HG03039 (cell line): ENCODE data around the gene FEZF1.

Source experiments
- ATAC-seq: cut with Tn5 transposase; IDR thresholded peaks from one replicate; pipeline ENCODE4 v1.9.1; 2021; ENCODE audit warnings: mild to moderate bottlenecking, moderate library complexity; ENCODE audit not compliant: unreplicated experiment

FEZF1 gene

GRCh38 chr7:122304319-122304975 lies at the start of gene FEZF1:
Gene FEZF1 (minus strand): TSS chr7:122304750. CDS start chr7:122304437, 313 bp downstream.
- ATAC-seq, result no peak

DNA sequence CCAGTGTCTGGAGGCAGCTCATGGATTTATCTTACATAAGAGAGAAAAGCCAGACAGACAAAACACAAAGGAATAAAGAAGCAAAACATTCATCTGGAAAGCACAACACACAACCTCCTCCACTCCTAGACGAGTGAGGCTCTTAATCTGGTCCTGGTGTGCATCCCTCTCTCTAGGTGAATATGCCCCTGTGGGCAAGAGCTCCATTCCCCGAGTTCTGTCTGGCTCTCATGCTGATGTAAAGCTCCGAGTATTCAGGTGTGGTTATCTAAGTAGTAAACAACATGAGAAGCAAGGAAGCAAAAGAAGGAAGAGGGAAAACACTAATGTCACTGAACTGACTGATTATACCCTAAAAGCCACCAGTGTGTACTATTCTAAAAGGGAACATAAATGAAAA lies 47.9 kb upstream of the FEZF1 start:
- no peak for ATAC-seq

DNA sequence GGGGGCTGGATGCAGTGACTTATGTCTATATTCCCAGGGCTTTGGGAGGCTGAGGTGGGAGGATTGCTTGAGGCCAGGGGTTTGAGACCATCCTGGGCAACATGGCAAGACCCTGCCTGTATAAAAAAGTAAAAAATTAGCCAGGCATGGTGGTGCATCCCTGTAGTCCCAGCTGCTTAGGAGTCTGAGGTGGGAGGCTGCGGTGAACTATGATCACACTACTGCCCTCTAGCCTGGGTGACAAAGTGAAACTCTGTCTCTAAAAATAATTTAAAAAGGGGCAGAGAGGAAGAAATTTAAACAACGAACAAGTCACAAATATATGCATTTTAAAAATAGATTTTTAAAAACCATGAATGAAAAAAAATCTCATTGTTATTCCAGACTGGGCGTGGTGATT lies 46.2 kb upstream of the FEZF1 start:
- ATAC-seq, result no peak

- ATAC-seq, result no peak
These were observed 39.7 kb upstream of the FEZF1 start for GRCh38 chr7:122344303-122344620.

DNA sequence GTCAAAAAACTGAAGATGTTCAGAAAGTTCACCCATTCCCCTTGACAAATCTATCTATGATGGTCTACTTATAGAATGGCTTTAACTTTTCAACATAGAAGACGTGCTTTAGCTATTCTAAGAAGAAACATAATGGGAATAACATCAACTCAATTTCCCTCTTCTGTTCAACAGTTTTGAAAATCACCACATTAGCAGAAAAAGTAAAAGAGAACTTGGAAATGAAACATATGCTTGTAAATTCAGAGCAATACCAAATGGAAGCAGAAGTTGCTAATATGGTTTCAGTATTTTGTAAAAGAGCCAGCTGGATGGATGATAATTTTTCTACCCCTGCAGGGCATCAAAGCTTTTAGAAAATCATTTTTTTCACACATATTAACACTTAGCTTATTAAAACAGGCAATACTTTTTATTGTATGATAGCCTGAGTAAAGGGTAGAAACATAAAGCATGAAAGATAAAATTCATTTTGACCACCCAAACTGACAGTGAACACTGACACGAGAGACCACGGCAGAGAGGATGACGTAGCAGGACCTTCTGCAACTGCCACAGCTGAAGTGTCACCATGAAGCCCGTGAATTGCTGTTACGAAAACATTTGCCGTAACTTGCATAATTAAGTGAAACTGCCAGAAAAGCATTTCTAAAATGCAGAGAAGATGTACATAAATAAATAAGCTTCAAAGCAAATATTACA lies 39.2 kb upstream of the FEZF1 start:
- no peak for ATAC-seq

DNA sequence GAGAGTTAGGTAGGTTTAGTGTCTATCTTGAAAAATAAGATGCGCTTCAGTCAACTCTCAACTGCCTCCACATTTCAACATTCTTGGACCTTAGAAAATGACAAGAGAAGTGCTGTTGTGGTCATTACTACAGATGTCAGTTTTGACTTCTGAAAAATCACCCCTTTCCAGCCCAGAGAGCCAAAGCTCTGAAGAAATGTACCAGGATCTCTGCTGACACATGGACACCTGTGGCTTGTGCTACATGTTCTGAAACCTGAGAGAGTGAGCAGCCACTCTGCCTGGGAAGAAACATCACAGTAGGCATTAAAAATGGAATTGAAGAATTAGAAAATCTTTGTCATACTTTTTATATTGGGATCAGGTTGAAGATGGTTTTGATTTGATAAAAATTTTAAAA lies 35.9 kb upstream of the FEZF1 start:
- no peak for ATAC-seq

DNA sequence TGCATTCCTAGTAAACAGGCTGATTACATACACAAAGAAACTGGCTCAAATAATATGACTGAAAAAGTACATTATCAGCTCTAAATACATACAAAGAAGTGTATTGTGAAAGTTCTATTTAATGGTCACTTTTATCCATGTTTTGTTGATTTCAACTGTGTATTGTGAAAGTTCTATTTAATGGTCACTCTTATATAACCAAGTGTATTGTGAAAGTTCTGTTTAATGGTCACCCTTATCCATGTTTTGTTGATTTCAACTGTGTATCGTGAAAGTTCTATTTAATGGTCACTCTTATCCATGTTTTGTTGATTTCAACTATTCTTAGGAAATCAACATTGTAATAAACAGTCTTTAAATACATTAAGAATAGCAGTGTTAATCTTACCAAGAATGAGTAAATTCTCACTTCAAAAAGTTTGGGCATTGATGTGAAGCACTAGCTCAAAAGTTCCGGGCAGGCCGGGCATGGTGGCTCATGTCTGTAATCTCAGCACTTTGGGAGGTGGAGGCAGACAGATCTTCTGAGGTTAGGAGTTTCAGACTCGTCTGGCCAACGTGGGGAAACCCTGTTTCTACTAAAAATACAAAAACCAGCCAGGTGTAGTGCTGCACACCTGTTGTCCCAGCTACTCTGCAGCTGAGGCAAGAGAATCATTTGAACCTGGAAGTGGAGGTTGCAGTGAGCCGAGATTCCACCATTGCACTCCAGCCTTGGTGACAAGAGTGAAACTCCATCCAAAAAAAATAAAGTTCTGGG lies 34.8 kb upstream of the FEZF1 start:
- no peak for ATAC-seq

DNA sequence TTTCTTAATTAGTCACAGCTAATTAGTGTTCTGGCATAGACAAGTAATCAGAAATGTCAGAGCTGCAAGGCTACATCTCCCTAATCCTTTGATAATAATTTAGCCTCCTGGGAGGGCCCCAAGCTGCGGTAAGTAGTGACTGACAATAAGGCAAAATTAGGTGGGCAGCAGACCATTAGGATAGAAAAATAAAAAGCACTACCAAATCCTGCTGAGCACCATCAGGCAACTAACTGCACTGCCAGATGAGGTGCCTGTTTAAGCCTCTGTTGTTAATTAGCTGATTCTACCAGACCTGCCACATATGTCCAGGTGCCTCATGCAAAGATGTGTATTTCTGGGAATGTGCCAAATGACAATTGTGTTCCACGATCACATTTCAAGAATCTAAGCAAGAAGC lies 32.5 kb upstream of the FEZF1 start:
- no peak for ATAC-seq

DNA sequence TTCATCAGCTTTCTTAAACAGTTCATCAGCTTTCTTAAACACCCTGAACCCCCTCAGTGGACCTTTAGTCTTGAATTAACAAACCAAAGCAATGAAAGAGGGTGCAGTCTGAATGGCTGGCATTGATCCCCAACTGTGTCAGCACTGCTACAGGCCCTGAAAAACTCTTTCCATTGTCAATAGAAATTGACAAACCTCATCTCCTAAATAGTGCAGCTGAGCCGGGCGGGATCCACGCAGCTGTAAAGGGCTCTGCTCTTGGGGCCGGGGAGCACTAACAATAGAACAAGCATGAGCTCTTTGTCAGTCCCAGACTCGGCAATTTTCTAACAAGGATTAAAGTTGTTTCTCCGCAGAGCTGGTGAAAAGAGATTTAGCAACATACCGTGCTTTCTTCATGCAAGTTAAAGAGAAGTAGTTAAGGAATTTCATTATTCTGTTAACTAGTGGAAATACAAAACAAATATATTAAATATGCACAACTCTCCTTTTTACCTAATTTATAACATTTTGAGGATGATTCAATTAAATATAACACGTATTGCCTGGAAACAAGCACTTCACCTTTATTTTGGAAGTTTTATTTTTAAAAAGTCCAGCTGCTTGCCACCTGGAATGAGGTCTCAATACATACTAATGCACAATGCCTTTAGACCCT lies 24.7 kb upstream of the FEZF1 start:
- no peak for ATAC-seq

DNA sequence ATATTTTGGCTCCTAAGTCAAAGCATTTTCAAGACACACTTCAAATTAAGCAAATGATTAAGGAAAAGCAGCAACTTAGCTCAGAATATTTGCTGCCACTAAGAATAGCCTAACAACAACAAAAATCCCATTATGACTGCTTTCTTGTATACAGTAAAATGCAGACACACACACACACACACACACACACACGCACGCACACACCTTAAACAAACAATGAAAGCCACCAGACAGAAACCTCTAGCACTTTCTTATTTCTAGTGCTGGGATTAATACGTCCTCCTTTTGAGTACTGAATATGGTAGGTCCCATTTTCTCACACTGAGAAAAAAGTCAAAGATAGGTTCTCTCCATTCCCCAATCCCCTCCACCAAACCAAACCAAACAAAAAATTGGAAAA lies 23.4 kb upstream of the FEZF1 start:
- no peak for ATAC-seq

DNA sequence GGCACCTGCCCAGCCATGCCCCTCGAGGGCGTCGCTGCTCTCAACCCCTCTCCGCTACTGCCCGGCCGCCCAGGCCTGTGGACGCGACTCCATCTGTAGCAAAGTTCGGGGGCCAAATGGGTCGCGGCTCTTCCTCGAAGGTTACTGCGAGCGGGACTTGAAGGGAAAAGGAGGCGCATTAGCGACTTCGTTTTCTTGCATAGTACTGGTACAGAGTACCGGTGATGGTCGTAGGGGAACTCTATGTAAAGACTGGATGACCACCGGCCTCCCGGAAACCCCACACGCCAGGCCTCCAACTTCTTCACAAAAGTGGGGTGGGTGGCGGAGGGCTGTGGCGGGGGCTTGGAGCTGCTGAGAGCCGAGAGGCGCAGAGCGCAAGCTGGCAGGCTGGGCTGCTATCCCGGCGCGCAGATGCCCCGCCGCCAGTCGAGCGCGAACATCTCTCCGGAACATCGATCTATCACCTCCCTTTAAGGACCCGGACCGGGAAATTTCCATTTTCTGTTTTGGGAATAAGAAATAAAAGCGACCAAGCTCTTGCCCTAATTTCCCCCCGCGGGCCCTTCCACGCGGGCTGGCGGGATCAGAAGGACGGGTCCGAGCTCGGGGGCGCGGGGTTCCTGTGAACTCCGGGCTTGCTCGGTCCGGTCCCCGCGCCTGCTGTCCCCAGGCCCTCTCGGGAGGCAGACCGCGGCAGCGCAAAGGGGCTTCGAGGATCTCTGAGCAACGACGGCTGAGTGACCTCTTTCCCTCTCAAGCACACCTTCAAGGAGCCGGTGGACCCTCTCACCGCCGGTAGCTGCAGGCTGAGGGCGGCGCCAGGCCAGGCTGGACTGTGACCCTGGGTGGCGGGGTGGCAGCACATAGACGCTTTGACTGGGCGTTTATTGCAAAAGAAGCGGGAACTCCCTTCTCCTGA lies 12.2 kb upstream of the FEZF1 start:
- no peak for ATAC-seq

GRCh38 chr7:122315507-122316466 lies 11.2 kb upstream of the FEZF1 start:
- ATAC-seq, result no peak

DNA sequence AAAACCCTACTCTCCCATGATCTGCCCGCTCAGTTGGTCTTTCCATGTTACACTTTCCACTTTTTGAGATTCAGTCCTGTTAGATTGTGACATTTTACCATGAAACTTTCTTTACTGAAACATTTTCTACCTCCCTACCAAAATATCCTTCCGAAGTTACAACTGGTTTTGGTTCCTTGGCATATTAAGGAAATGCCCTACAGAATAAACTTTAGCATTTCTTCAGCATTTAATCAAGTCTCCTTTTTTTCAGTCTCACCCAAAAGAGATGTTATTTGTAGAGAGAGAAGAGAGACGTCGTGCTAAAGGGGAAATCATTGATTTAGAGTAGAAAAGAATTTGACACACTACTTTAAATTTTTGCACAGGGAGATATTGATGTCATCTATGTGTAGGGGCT lies 9.7 kb upstream of the FEZF1 start:
- ATAC-seq, result no peak

DNA sequence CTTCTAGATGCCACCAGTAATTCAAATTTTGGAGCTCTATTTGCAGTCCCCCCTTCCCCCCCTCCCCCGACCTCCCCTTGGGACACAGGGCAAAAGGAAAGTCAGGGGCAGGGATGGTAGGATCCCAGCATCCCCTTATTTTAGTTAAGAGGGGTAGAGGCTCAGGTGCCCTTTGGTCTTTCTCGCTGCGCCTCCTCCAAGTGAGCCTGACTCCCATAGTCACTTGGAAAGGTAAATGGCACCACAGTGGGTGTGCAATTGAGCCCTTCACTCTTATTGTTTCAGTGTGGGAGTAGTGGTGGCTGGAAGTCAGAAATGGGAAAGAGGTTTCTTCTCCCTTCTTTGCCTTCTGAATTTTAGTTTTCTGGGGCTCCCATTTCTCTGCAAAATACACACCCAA lies 8.2 kb upstream of the FEZF1 start:
- ATAC-seq, result no peak

- no peak for ATAC-seq
These were observed 7.3 kb upstream of the FEZF1 start for GRCh38 chr7:122311734-122312450.

DNA sequence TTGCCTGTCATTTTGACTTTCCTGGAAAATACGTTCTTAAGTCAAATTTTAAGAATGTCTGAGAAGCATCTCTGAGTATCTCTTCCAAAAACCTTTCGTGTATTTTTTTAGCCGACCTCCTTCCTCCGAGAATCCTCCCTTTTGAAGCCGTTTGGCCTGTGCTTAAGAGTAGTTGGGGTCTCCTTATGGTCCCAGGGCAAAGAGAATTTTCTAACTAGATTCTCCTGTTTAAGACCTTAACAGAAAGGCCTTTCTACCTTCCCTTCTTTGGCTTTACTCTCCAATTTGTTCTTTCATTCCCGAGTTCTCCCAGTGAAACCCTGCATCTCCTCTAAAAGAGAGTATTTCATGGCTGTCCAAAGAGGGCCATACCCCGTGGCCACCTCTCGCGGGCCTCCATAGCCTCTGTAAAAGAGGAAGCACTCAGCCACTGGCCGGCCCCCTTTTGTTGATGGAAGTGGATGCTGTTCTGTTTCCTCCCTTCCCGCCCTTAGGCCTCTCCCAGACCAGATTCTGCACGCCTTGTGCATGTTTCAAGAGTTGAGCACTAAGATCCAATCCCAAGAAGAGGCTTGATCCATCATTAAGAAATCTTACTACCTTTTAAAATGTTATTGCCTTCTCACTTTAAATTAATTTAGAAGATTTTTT lies 6.6 kb upstream of the FEZF1 start:
- ATAC-seq, result no peak

DNA sequence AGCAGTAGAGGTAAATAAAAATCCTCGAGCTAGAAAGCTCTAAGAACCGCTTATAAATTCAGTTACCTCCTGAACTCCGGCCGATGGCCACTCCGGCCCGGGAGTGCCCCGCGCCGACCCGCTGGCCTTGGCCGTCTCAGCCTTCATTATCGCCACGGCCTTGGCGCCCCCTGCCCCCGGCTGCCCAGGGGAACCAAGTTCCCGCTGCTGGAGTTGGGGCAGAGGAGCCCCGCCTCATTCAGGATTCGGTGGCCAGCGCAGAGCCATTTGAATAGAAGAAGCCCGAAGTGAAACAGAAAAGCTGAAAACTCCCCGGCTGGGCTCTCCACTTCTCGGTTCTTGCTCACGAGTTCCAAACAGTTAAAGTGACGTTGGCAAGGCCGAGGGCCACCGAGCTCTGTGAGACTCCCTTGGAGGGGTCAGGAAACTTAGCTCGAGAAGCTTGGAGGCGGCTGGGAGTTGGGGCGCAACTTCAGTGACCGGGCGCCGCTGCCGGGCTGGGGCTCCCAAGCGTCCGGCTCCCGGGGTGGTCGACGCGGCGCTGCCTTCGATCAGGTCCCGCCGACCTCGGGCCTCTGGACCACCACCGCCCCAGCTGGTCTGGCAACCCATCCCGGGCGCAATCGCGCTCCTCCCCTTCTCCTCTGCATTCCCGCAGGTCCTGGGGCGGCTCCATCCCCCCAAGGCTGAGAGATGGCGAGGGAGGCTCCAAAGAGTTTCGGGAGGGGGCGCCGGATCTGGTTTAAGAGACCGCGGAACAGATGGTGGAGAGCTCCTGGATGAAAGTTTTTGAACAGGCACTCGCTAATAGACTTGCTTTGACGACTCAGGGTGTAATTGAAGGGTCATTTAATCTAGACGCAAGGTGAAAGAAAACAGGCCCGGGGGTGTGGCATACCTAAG lies 5.8 kb upstream of the FEZF1 start:
- ATAC-seq, result no peak
